GM21737 (cell line): ENCODE data around the gene GPR137.
"Not testable (repeated sequence)": the region's sequence is repeated elsewhere in the genome, so short reads cannot be mapped to it uniquely, and the experiment has no call there.

Experiments used
- ATAC-seq: cut with Tn5 transposase; IDR thresholded peaks from one replicate; pipeline ENCODE4 v1.9.1; 2021; ENCODE audit warnings: mild to moderate bottlenecking, moderate library complexity; ENCODE audit not compliant: unreplicated experiment

The GPR137 gene

DNA sequence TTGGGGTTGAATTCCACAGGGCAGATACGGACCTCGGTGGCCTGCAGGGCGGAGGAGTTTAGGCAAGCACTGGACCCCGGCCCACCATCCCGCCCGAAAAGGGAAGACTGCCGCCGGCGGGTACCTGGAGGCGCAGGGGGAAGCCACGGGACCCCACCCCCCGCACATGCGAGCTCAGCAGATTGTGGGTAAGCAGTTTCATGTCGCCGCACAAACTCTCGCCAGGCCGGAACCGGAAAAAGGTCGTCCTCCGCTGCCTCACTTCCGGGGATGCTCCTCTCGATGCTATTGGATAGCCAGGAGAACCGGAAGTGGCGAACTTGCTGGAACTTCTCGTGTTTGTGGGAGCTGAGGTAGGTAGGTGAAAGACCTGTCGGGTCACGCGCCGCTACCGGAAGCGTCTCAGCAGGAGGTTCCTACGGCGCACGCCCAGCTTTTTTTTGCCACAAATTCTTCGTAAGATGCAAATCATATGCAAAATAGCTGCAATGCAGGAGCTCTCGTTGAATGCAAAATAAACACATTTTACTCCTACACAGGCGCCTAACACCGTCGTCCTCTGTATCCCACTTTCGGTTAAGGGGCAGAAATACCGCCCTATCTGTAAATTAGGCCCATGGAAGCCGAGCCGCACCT lies 31.8 kb downstream of the GPR137 start, which contains the start of gene TRMT112:
TRMT112 (minus strand) TSS at position 235 of the 636 bp plus-strand sequence; CDS start at position 202, 33 bp downstream.
- peak; percentile 46 for ATAC-seq

DNA sequence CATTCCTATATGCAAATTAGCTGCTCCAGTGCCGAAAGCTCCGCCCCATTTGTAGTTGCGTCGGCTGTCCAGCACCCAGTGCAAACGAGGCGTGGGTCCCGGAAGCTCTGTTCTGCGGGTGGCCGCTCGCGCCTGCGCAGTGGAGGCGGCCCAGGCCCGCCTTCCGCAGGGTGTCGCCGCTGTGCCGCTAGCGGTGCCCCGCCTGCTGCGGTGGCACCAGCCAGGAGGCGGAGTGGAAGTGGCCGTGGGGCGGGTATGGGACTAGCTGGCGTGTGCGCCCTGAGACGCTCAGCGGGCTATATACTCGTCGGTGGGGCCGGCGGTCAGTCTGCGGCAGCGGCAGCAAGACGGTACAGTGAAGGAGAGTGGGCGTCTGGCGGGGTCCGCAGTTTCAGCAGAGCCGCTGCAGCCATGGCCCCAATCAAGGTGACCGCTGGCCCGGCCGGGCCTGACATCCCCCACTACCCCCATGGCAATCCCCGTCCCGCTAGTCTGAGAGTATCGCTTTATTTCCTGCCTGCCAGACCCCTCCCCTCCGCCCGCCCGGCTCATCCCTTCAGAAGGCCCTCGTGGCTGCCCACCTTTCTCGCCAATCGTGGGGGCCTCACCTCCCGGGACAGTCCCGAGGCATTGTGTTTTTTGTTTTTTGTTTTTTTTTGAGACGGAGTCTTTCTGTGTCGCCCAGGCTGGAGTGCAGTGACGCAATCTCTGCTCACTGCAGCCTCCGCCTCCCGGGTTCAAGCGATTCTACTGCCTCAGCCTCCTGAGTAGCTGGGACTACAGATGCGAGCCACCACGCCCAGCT lies 32.5 kb downstream of the GPR137 start, which contains the start of gene PRDX5:
PRDX5 (plus strand) TSS at position 161 of the 805 bp plus-strand sequence; CDS start at position 256, 95 bp downstream.
- peak; percentile 63 for ATAC-seq

DNA sequence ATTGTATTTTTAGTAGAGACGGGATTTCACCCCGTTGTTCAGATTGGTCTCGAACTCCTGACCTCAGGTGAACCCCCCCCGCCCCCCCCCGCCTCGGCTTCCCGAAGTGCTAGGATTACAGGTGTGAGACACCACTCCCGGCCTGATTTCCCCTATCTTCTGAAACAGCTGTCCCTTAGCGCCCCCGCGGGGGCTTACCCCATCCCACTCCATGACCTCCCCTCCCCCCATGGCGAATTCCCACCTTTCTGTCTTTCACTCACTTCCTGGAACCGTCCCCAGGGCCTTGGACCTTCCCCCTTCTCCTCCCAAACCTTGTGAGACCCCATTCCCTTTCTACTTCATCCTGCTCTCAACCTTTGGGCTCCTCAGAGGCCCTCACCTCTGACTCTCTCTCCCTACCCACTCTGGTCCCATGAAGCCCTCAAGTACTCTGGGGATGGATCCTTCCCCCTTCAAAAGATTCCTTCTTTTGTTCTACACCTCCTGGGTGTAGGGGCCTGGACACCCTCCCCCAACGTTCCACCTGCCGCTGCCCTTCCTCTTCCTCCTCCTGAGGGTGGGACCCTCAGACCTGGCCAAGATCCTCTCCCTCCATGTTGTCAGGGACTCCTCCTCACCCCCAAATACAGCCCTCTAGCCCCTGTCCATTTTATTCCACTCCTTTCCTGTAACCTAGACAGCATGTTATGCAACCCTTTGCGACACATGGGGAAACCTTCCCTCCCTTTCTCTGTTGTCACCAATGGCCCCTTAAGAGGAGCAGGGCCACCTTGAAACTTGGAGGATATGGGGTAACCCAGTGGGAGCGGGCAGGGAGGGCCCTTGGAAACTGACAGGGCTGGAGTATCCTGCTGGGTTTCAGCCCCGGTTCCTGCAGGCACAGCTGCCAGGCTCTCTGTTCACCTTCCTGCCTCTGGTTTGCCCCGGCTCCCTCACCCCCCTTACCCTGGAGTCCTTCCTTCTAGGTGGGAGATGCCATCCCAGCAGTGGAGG lies 33.4 kb downstream of the GPR137 start:
- no peak for ATAC-seq

DNA sequence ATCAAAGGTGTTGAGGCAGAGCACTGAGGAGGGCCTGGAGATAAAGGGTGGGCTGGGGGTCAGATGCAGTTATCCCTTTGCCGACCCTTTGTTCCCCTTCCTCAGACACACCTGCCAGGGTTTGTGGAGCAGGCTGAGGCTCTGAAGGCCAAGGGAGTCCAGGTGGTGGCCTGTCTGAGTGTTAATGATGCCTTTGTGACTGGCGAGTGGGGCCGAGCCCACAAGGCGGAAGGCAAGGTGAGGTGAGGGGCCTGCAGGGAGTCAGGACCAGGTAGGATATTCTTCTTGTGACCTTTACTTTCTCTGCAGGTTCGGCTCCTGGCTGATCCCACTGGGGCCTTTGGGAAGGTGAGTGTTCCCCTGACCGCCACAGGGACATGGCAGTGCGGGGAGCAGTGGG lies 34.9 kb downstream of the GPR137 start:
- ATAC-seq: no peak

DNA sequence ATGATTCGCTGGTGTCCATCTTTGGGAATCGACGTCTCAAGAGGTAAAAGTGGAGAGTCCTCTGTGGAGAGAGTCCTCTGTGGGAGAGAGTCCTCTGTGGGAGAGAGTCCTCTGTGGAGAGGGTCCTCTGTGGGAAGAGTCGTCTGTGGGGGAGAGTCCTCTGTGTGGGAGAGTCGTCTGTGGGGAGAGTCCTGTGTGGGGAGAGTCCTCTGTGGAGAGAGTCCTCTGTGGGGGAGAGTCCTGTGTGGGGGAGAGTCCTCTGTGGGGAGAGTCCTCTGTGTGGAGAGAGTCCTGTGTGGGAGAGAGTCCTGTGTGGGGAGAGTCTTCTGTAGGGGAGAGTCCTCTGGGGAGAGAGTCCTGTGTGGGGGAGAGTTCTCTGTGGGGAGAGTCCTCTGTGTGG lies 35.4 kb downstream of the GPR137 start:
- no peak for ATAC-seq

DNA sequence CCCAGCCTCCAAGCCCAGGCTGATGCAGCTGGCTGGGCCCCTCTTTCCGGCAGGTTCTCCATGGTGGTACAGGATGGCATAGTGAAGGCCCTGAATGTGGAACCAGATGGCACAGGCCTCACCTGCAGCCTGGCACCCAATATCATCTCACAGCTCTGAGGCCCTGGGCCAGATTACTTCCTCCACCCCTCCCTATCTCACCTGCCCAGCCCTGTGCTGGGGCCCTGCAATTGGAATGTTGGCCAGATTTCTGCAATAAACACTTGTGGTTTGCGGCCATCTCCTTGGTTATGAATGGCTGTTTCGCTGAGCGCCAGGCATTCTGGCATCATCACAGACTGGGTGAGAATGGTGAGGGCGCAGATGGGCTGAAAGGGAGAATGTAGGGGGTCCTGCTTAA lies 35.9 kb downstream of the GPR137 start:
- no peak for ATAC-seq

DNA sequence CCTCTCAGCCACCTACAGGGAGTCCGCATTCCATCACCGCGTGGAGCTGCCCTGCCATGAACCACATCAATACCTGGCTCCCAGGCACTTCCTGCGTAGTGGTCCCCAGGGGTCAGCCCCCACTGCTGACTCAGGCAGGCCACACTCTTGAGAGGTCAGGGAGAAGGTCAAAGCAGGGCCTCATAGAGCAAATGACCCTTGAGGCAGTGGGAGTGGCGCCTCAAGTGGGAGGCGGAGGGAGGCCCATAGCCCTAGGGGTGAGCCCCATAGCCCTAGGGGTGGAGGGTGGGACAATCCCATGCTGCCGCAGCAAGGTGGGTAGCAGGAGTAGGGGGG lies 37.2 kb downstream of the GPR137 start:
- no peak for ATAC-seq

DNA sequence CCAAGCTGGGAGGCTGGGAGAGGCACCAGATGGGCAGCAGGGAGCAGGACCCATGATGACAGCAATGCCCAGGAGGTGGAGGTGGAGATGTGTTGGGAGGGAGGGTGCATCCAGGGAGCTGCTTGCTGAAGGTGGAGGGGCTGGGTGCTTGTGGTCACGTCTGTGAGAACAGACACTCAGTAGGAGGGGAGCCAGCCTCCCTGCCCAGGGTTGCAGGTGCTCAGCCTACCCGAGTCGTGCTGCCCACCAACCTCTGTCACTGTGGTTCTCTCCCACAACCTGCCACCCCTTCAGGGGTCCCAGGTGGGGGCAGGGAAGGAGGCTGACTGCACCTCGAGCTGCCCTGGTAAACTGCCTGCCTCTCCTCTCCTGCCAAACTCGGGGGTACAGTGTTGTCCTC lies 37.7 kb downstream of the GPR137 start:
- ATAC-seq: no peak

DNA sequence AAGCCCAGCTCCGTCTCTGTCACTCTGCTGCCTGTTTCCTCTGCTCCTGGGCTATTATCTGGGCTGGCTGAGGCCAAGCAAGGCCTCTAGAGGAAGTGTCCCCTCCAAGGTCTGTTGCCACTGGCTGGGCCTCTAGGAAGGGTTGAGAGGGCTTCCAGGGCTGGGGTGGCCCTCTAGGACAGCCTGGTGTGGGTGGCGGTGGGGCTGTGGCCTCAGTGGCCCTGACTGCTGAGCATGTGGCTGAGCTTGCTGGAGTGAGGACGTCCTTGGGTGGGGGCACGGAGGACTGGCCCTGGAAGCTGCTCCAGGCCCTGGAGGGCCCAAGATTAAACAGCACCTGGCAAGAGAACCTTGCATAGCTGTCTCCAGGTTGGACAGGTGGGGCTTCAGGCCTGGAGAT lies 38.3 kb downstream of the GPR137 start:
- ATAC-seq: not testable (repeated sequence)

DNA sequence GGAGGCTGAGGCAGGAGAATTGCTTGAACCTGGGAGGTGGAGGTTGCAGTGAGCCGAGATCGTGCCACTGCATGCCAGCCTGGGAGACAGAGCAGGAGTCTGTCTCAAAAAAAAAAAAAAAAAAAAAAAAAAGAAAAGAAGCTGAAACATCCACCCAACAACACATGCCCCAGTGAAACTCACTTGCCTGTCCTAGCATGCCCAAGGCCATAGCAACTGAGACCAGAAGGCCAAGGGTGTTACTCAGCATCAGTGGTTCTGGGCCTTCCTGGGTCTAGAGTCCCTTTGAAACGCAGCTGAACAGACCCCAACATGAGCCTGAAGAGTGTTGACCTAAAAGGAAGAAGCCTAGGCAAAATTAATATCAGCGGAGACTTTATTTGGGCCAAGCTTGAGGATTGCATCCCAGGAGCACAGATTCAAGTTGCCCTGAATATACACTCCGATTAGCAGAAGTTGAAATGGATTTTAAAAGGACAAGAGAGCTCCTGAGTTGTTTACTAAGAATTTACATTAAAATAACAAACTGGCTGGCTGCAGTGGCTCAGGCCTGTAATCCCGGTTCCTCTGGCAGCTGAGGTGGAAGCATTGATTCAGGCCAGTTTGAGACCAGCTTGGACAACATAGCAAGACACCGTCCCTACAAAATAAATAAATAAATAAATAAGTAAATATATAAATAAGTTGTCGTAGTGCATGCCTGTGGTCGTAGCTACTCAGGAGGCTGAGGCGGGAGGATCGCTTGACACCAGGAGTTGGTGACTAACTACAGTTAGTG lies 39.2 kb downstream of the GPR137 start:
- ATAC-seq: no peak

DNA sequence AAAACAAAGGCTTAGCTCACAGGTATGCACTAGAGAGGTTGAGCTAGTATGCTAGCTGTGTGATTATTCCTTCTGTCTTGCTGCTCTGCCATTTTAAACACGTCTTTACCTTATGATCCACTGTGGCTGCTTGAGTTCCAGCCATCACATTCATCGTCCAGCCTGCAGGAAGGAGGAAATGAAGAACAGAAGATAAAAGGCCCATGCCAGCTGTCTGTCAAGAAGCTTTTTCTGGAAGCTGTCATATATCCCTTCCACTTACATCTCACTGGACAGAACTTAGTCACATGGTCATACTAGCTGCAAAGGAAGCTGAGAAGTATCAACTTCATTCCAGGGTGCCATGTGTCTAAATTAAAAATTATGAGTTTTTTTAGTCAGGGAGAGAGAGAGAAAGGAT lies 41.7 kb downstream of the GPR137 start:
- no peak for ATAC-seq

DNA sequence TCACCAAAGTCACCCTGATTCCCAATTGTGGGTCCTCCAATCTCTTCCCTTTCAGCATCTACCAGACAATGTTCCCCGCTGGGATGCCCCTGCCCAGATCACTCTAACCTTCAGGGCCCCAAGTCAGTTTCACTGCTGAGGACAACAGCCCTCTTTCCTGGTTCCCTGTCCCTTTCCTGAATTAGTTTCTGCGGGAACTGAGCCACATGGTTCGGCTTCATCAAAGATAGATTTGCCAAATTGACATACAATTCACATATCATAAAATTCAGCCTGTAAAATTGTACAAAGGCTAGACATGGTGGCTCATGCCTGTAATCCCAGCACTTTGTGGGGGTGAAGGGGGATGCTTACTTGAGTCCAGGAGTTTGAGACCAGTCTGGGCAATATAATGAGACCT lies 42.3 kb downstream of the GPR137 start:
- ATAC-seq: no peak

DNA sequence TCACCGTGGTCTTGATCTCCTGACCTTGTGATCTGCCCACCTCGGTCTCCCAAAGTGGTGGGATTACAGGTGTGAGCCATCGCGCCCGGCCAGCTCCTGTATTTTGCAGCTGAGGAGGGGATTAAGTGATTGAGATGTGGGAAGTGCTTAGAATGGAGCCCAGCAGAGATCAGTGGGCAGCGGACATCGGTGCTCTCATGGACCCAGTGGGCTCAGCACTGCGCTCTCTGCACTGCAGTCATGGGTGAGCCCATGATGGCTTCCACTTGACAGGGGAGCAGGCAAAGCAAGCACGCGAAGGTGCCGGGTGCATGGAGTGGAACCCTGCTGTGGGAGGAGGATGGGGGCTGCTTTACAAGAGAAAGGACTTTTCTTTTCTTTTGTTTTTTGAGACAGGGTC lies 45.2 kb downstream of the GPR137 start:
- no peak for ATAC-seq

DNA sequence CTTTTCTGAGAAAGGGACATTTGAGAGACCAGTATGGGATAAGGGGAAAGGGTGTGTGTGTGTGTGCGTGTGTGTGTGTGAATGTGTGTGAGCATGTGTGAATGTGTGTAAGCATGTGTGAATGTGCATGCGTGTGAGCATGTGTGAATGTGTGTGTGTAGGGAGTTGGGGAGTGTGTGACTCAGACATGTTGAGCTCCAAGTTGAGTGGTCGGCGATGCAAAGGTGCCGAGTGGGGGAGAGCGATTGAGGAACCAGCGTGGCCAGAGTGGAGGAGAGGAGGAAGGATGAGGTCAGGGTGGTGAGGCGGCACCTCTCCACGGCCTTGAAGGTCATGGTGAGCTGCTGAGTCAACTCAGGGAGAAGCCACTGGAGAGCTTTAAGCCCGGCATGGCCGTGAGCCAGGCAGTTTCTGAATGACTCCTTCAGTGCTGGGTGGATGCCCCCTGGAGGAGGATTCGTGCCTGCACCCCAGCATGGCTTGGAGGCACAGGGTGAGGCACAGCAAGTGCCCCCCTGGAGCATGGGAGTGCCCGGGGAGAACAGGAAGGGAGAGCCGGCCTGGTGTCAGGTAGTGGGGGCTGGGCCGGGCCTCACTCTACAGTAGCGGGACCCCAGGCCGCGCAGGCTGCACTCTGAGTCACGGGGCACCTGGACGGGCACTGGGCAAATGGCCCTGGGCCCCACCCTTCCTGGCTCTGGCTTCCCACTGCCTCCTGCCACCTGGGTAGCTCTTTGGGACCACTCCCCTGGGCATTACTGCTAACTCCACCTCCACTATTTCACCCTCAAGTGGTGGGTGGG lies 46.1 kb downstream of the GPR137 start:
- ATAC-seq: peak; percentile 40

DNA sequence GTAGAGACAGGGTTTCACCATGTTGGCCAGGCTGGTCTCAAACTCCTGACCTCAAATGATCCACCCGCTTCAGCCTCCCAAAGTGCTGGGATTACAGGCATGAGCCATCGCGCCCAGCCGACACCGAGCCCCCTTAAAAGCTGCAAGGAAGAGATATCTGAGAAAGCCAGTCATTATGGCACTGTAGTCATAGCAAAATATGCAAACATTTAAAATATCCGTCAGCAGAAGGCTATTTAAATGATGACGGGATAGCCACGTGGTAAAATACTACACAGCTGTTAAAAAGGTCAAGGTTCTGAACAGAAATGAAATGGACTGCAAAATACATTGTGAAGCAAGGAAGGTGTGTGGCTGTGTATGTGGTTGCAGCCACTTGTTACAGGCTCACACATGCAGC lies 47.9 kb downstream of the GPR137 start:
- ATAC-seq: no peak

DNA sequence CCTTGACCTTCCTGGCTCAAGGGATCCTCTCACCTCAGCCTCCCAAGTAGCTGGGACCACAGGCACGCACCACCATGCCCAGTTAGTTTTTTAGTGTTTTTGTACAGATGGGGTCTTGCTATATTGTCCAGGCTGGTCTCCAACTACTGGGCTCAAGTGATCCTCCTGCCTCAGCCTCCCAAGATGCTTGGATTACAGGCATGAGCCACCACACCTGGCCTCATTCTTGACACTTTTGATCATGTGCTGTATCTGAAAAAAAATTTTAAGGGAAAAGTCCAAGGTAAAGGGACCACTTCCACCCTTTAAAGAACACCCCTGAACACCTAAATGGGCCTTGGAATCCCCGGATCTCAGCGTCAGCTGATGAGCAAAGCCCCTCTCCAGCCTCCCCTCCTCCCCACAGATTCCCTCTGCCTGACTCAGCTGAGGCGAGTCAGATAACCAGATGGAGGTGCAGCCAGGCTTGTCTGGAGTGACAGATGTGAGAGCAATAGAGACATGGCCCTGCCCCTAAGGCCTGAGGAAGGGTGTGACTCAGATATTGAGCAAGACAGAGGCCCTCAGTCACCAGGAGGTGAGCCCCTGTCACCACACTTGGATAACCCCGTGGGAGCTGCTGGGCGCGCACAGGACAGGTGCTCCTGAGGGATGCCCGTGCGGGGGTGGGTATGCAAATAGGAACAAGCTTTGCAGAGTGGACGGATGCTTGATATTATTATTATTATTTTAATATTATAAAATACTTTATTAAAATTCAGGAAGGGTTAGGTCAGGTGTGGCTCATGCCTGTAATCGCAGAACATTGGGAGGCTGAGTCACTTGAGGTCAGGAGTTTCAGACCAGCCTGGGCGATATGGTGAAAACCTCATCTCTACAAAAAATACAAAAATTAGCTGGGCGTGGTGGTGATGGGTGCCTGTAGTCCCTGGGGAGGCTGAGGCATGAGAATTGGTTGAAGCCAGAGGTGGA lies 49.4 kb downstream of the GPR137 start:
- ATAC-seq: peak; percentile 73

DNA sequence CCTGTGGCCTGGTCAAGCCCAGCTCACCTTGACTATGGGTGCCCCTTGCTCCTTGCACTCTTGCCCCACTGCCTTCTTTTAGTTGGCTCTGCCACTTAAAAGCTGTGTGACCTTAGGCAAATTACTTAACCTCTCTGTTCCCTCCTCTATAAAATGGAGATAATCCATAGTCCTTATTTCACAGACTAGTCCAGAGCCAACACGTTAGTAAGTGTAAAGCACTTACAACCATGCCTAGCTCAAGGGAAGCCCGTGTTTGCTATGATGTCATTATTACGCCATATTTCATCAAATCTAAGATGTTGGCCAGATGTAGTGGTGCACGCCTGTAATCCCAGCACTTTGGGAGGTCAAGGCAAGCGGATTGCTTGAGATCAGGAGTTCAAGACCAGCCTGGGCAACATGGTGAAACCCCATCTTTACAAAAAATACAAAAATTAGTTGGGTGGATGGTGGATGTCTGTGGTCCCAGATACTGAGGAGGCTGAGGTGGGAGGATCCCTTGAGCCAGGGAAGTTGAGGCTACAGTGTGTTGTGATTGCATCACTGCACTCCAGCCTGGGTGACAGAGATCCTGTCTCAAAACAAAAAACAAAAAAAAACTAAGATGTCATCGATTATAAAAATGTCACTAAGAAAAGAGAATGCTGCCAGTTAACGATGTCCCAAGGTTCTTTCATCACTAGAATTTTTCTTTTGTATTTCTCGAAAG lies 52.0 kb downstream of the GPR137 start:
- ATAC-seq: no peak

DNA sequence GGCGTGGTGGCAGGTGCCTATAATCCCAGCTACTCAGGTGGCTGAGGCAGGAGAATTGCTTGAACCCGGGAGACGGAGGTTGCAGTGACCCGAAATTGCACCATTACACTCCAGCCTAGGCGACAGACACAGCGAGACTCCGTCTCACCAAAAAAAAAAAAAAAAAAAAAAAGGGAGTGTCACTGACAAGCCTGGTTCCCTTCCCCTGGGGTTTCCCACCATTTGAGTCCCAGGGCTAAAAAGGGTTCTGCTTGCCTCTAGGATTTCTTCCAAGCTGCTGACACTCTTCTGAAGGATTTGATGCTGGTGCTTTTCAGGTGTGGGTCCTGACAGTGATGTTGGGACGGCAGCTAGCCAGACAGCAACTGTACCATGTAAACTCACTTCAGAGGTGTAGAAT lies 53.1 kb downstream of the GPR137 start:
- ATAC-seq: no peak
